Stimulated activated CD8-positive, alpha-beta memory T cell treated with anti-CD3 and anti-CD28 coated beads, Interleukin-7, amount 100 ng/mL, for 24 hours (primary cell): ENCODE data around the gene CMPK1.

Experiments
- DNase-seq: peaks from one replicate; pipeline ENCODE4 v3.0.0-alpha.2; 2020; ENCODE audit warnings: low read depth

Gene CMPK1

DNA sequence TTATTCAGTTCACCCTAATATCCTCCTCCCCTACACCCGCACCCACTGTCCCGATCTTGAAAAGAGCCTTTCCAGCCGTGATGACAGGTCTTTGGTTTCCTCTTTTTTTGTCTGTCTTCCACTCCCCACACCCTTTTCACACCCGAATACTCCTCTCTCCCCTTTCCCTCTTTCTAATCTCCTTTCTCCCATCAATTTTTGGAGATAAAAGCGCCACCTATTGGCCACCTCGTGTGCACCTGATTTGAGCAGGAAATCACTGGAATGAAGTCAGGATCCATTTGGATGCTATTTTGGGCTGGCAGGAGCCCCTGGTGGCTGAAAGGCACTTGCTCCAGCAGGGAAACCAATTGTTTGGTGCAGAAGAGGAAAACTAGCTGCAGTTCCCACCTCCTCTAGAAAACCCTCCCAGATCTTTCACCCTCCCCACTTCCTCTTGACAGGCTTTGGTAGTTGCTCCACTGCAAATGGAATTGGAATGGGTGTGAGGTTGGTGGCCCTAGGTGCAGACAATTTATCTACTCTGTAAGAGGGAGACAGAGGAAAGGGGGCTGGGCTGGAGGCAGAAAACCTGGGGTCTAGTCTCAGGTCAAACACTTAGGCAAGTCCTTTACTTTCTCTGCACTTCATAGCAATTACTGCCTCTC lies 90.9 kb downstream of the CMPK1 start:
- DNase-seq, result no peak
